IMR-90 (cell line): ENCODE measurements around the gene KLHL17. TPM values are rescaled to one million over a fixed set of nuclear protein-coding genes. Genes with fewer than 3 reads are reported as not detected.

Experiments used
- ATAC-seq: fragments of 200-7000 bp; cut with Tn5 transposase; 2 replicates; pipeline ENCODE4 v1.9.1; 2020; ENCODE audit warnings: low read depth, mild to moderate bottlenecking, moderate library complexity
- BruUV-seq: library from RNA; stranded (reverse); fragments of 400-500 nt; replicated peaks from 2 replicates; lab custom pipeline; 2021; lab: Mats Ljungman, UMichigan
- CTCF ChIA-PET: fragments of 300-600 bp; formaldehyde crosslinking; extraction: SDS; loops from one replicate; lab custom pipeline; 2021; ENCODE audit warnings: antibody characterized with exemption; lab: Yijun Ruan, JAX
- POLR2A ChIA-PET: fragments of 300-600 bp; sonication (Branson Sonifier 250); formaldehyde crosslinking; loops from one replicate; lab custom pipeline; 2022; ENCODE audit warnings: antibody characterized with exemption; ENCODE audit not compliant: unreplicated experiment; lab: Charles Lee
- DNase-seq: peaks from one replicate; pipeline ENCODE4 v3.0.0; 2013
- H2AFZ ChIP-seq: replicated peaks from 2 replicates; pipeline ENCODE3; 2013; ENCODE audit warnings: low read length, mild to moderate bottlenecking; ENCODE audit not compliant: poor library complexity
- H2AK5ac ChIP-seq: 2 replicates; pipeline ENCODE4 v1.6.1; 2013; ENCODE audit warnings: low read depth, low read length, inconsistent platforms
- H2AK9ac ChIP-seq: replicated peaks from 2 replicates; pipeline ENCODE3; 2013; ENCODE audit warnings: mild to moderate bottlenecking, low read depth, low read length, moderate library complexity; ENCODE audit not compliant: poor library complexity
- H2BK120ac ChIP-seq: 2 replicates; pipeline ENCODE4 v1.6.1; 2013; ENCODE audit warnings: low read depth, low read length, inconsistent platforms
- H2BK15ac ChIP-seq: 3 replicates; pipeline ENCODE4 v1.6.1; 2013; ENCODE audit warnings: low read depth, low read length, inconsistent platforms
- H2BK20ac ChIP-seq: 2 replicates; pipeline ENCODE4 v1.6.1; 2013; ENCODE audit warnings: low read depth, mild to moderate bottlenecking, inconsistent platforms, low read length, moderate library complexity
- H2BK5ac ChIP-seq: 2 replicates; pipeline ENCODE4 v1.6.1; 2013; ENCODE audit warnings: mild to moderate bottlenecking, low read depth, low read length, inconsistent platforms; ENCODE audit not compliant: poor library complexity, severe bottlenecking
- H3K14ac ChIP-seq: replicated peaks from 2 replicates; pipeline ENCODE4 v1.6.1; 2013; ENCODE audit warnings: low read depth, low read length, inconsistent platforms
- H3K18ac ChIP-seq: 2 replicates; pipeline ENCODE4 v1.6.1; 2013; ENCODE audit warnings: low read depth, low read length, control low read depth
- H3K23ac ChIP-seq: 2 replicates; pipeline ENCODE4 v1.6.1; 2013; ENCODE audit warnings: low read depth, low read length, inconsistent platforms
- H3K27ac ChIP-seq: 2 replicates; pipeline ENCODE4 v1.5.1; 2013; ENCODE audit warnings: mild to moderate bottlenecking, control low read depth, low read length; ENCODE audit not compliant: insufficient read depth
- H3K27me3 ChIP-seq: 2 replicates; pipeline ENCODE4 v1.6.1; 2013; ENCODE audit warnings: low read length; ENCODE audit not compliant: control insufficient read depth, insufficient read depth
- H3K36me3 ChIP-seq: 2 replicates; pipeline ENCODE4 v1.6.1; 2013; ENCODE audit warnings: low read length, mixed read lengths; ENCODE audit not compliant: control insufficient read depth, insufficient read depth
- H3K4ac ChIP-seq: 2 replicates; pipeline ENCODE4 v1.6.1; 2013; ENCODE audit warnings: low read depth, low read length, inconsistent platforms
- H3K4me1 ChIP-seq: 2 replicates; pipeline ENCODE4 v1.6.1; 2013; ENCODE audit warnings: low read length, mixed read lengths; ENCODE audit not compliant: control insufficient read depth, insufficient read depth
- H3K4me2 ChIP-seq: 2 replicates; pipeline ENCODE4 v1.6.1; 2013; ENCODE audit warnings: low read depth, mild to moderate bottlenecking, control low read depth, low read length, moderate library complexity
- H3K4me3 ChIP-seq: 2 replicates; pipeline ENCODE4 v1.5.1; 2013; ENCODE audit warnings: low read depth, mild to moderate bottlenecking, control low read depth, low read length, moderate library complexity; ENCODE audit not compliant: insufficient read depth
- H3K56ac ChIP-seq: 2 replicates; pipeline ENCODE4 v1.6.1; 2013; ENCODE audit warnings: low read length, inconsistent platforms; ENCODE audit not compliant: insufficient read depth; ENCODE audit errors: extremely low read depth
- H3K79me1 ChIP-seq, 2 experiments: 2 replicates each; pipeline ENCODE4 v1.6.1; 2013; ENCODE audit warnings: low read length in 2 of 2, inconsistent platforms in 1 of 2, low read depth in 1 of 2
- H3K9ac ChIP-seq: 2 replicates; pipeline ENCODE4 v1.6.1; 2013; ENCODE audit warnings: low read depth, low read length, control low read depth
- H3K9me1 ChIP-seq: 2 replicates; pipeline ENCODE4 v1.6.1; 2013; ENCODE audit warnings: low read length, inconsistent platforms; ENCODE audit not compliant: insufficient read depth
- H3K9me3 ChIP-seq: 2 replicates; pipeline ENCODE4 v1.6.1; 2013; ENCODE audit warnings: low read length; ENCODE audit not compliant: control insufficient read depth, insufficient read depth
- H4K20me1 ChIP-seq: 2 replicates; pipeline ENCODE4 v1.6.1; 2013; ENCODE audit warnings: low read length, inconsistent platforms; ENCODE audit not compliant: insufficient read depth
- H4K5ac ChIP-seq: 2 replicates; pipeline ENCODE4 v1.6.1; 2013; ENCODE audit warnings: mild to moderate bottlenecking, low read depth, low read length, control low read depth
- H4K8ac ChIP-seq, 2 experiments: 2 replicates each; pipeline ENCODE4 v1.6.1; 2013; ENCODE audit warnings: low read depth in 2 of 2, low read length in 2 of 2, control low read depth in 1 of 2, inconsistent platforms in 1 of 2
- H4K91ac ChIP-seq: 2 replicates; pipeline ENCODE4 v1.6.1; 2013; ENCODE audit warnings: low read depth, low read length, inconsistent platforms; ENCODE audit not compliant: insufficient read depth
- MAZ ChIP-seq: IDR thresholded peaks from 2 replicates; pipeline ENCODE4 v1.6.1; 2012; ENCODE audit warnings: low read depth, mild to moderate bottlenecking, low read length, improper control_type of control experiment, moderate library complexity, borderline replicate concordance
- POLR2A ChIP-seq: IDR thresholded peaks from 2 replicates; pipeline ENCODE4 v1.6.1; 2012; ENCODE audit warnings: mild to moderate bottlenecking, low read depth, low read length
- RCOR1 ChIP-seq: IDR thresholded peaks from 2 replicates; pipeline ENCODE4 v1.6.1; 2012; ENCODE audit warnings: mild to moderate bottlenecking, low read length, improper control_type of control experiment; ENCODE audit not compliant: insufficient replicate concordance
- RFX5 ChIP-seq: IDR thresholded peaks from 2 replicates; pipeline ENCODE4 v1.8.0; 2012; ENCODE audit warnings: low read depth, mild to moderate bottlenecking, low read length, moderate library complexity
- WGBS, 2 experiments: methylation state at CpG; one replicate each; pipeline versions ENCODE4 v1.1.5 to v1.1.7; 2013; ENCODE audit warnings: missing lambda C conversion rate in 2 of 2; ENCODE audit not compliant: insufficient read length in 1 of 2; ENCODE audit errors: extremely low coverage in 2 of 2; 5-methylcytosine and 5-hydroxymethylcytosine counted together
- dilution Hi-C: fragments of 300-500 bp; cut with HindIII; formaldehyde crosslinking; loops from one replicate; pipeline ENCODE4 v1.14.3; 2018; ENCODE audit warnings: low sequenced_read_pairs; ENCODE audit not compliant: unreplicated experiment
- in situ Hi-C: fragments of 300-500 bp; cut with MboI; formaldehyde crosslinking; loops from 3 replicates; pipeline ENCODE4 v1.14.3; 2019; ENCODE audit warnings: low sequenced_read_pairs, inconsistent platforms, mixed read lengths
- intact Hi-C: fragments of 100-400 bp; cut with micrococcal nuclease; formaldehyde crosslinking; loops from 2 replicates; pipeline ENCODE4 v1.10.0; 2022
- polyA plus RNA-seq, 3 experiments: library from polyadenylated mRNA; depleted of rRNA; stranded (reverse); fragments of >200 nt; gene quantifications; 2 replicates each; pipeline ENCODE4 v1.2.3, GENCODE V29; 2012; ENCODE audit warnings: low replicate concordance in 1 of 3
- total RNA-seq: library from RNA; depleted of rRNA; stranded (reverse); fragments of >200 nt; gene quantifications from 2 replicates; pipeline ENCODE4 v1.2.3, GENCODE V29; 2012

The KLHL17 gene
- total and polyA plus RNA-seq, 2 of the 4 experiments (the other 2 are of a cell fraction) = 3.4 to 41.0 TPM

GRCh38 chr1:950268-950667 is 10.1 kb upstream of the KLHL17 start:
- DNase-seq (no peak), ATAC-seq (no peak)
- Histone ChIP-seq H3K23ac (no peak overlapping the region), H3K14ac (no peak overlapping the region), H2AK9ac (peak overlapping the region; percentile 55), H4K5ac (no peak overlapping the region), H4K91ac (no peak overlapping the region), H3K27me3 (no peaks in the 10 kb centered on the region), H2AFZ (no peak overlapping the region), H3K4ac (no peak overlapping the region), H3K79me1 (peaks cover 9 to 19% of the 10 kb centered on the region in 2 experiments), H3K4me2 (no peak overlapping the region), H3K4me3 (no peak overlapping the region), H4K20me1 (peaks cover 18% of the 10 kb centered on the region), H3K56ac (no peak overlapping the region), H2BK120ac (no peak overlapping the region), H3K27ac (no peak overlapping the region), H4K8ac (no peak overlapping the region), H3K36me3 (peaks cover 85% of the 10 kb centered on the region), H3K9me1 (peaks cover 7% of the 10 kb centered on the region), H3K4me1 (peaks cover 5% of the 10 kb centered on the region; the same call in 1 of the 2 replicates), H2BK15ac (no peak overlapping the region), H3K9ac (no peak overlapping the region), H2AK5ac (no peak overlapping the region), H2BK5ac (no peak overlapping the region), H3K9me3 (no peaks in the 10 kb centered on the region), H3K18ac (no peak overlapping the region), H2BK20ac (peak overlapping the region; percentile 3; the same call in 1 of the 2 replicates)
- in situ Hi-C loops = no loop called here
- TF ChIP-seq POLR2A (no peak), RCOR1 (no peak), MAZ (no peak), RFX5 (no peak)
- dilution Hi-C loops = no loop called here
- intact Hi-C loops = no loop called here
- POLR2A ChIA-PET = no interaction called here
- 94% methylated on average over 7 of the region's 9 CpGs; no CpG with 5 or more reads in 1 of the 2 experiments for WGBS, 2 experiments
- BruUV-seq = no TSS peak
- CTCF ChIA-PET = no interaction called here
